HUES6 (cell line): Measurements from ENCODE around the gene SH3RF3.

Experiments
- H3K27ac ChIP-seq: 2 replicates; pipeline ENCODE4 v1.7.0; 2013; ENCODE audit warnings: low read depth, mild to moderate bottlenecking, low read length, inconsistent platforms
- H3K27me3 ChIP-seq: 2 replicates; pipeline ENCODE4 v1.6.1; 2013; ENCODE audit warnings: low read length; ENCODE audit not compliant: control insufficient read depth, insufficient read depth
- H3K36me3 ChIP-seq: 2 replicates; pipeline ENCODE4 v1.6.1; 2013; ENCODE audit warnings: low read length; ENCODE audit not compliant: control insufficient read depth, insufficient read depth
- H3K4me1 ChIP-seq: 2 replicates; pipeline ENCODE4 v1.6.1; 2013; ENCODE audit warnings: low read length; ENCODE audit not compliant: control insufficient read depth, insufficient read depth
- H3K4me3 ChIP-seq: 2 replicates; pipeline ENCODE4 v1.5.1; 2013; ENCODE audit warnings: low read depth, low read length
- H3K9ac ChIP-seq: one replicate; pipeline ENCODE4 v1.6.1; 2013; ENCODE audit warnings: mild to moderate bottlenecking, low read length
- H3K9me3 ChIP-seq: 2 replicates; pipeline ENCODE4 v1.6.1; 2013; ENCODE audit warnings: low read depth, low read length; ENCODE audit not compliant: control insufficient read depth, insufficient read depth

Gene SH3RF3

DNA sequence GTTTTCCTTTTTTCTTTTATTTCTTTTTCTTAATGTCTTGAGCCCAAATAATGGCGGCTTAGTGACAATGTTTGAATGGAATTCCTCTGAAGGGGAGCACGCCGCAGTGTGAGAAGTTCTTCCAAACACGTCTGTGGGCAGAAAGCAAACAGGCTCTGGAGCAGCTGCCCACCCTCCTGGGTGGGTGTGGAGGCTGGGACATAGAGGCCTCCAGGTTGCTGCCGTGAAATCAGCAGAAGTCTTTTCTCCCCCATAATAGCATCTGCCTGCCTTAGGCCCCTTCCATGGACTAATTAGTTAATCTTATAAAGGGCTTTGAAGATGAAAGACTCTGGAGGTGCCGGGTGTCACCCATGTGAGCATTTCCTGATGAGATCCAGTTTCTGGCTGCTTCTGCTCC is 213.9 kb downstream of the SH3RF3 start:
- H3K4me1 ChIP-seq = no peaks in the 10 kb centered on the region
- H3K36me3 ChIP-seq = no peaks in the 10 kb centered on the region
- H3K4me3 ChIP-seq = no peak overlapping the region
- H3K9ac ChIP-seq = no peak overlapping the region
- peaks cover 6% of the 10 kb centered on the region; the same call in 1 of the 2 replicates for H3K9me3 ChIP-seq
- no peaks in the 10 kb centered on the region for H3K27me3 ChIP-seq
- H3K27ac ChIP-seq = no peak overlapping the region

- Histone ChIP-seq H3K9ac (no peak overlapping the region), H3K4me3 (no peak overlapping the region), H3K4me1 (no peaks in the 10 kb centered on the region), H3K27me3 (no peaks in the 10 kb centered on the region), H3K27ac (no peak overlapping the region), H3K36me3 (no peaks in the 10 kb centered on the region), H3K9me3 (peaks cover 6% of the 10 kb centered on the region; the same call in 1 of the 2 replicates)
Measured at GRCh38 chr2:109343460-109343859, 214.5 kb downstream of the SH3RF3 start.

- H3K4me1 ChIP-seq = no peaks in the 10 kb centered on the region
Measured at GRCh38 chr2:109344270-109344805, 215.3 kb downstream of the SH3RF3 start.

DNA sequence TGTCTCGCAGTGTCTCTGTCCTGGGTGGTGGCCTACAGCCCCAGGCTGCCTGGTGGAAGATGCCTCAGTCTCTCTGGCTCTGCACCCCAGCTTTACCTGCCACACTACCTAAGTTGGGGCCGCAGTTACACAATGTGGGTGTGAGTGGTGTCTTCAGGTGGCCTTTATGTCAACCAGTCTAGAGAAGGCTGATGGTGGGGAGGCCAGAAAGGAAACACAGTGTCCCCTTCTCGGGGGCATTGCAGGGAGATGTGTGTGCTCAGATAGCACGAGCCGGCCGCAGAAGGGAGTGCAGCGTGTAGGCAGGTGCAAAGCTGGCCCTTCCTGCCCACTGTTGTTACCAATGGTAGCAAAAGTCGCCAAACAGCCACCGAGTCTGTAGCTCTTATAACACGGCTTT is 216.1 kb downstream of the SH3RF3 start:
- Histone ChIP-seq H3K27me3 (no peaks in the 10 kb centered on the region), H3K27ac (no peak overlapping the region), H3K9me3 (peaks cover 3% of the 10 kb centered on the region; the same call in 1 of the 2 replicates), H3K36me3 (no peaks in the 10 kb centered on the region), H3K4me3 (no peak overlapping the region), H3K4me1 (no peaks in the 10 kb centered on the region), H3K9ac (no peak overlapping the region)

More at GRCh38 chr2:109344270-109344805, 215.3 kb downstream of the SH3RF3 start:
- Histone ChIP-seq H3K4me3 (no peak overlapping the region), H3K27me3 (no peaks in the 10 kb centered on the region), H3K36me3 (no peaks in the 10 kb centered on the region), H3K27ac (no peak overlapping the region), H3K9me3 (peaks cover 6% of the 10 kb centered on the region; the same call in 1 of the 2 replicates), H3K9ac (no peak overlapping the region)

- Histone ChIP-seq H3K27me3 (no peaks in the 10 kb centered on the region), H3K4me1 (no peaks in the 10 kb centered on the region), H3K4me3 (no peak overlapping the region), H3K27ac (no peak overlapping the region), H3K9ac (no peak overlapping the region), H3K9me3 (no peaks in the 10 kb centered on the region), H3K36me3 (no peaks in the 10 kb centered on the region)
Measured at GRCh38 chr2:109345653-109346480, 216.9 kb downstream of the SH3RF3 start.

DNA sequence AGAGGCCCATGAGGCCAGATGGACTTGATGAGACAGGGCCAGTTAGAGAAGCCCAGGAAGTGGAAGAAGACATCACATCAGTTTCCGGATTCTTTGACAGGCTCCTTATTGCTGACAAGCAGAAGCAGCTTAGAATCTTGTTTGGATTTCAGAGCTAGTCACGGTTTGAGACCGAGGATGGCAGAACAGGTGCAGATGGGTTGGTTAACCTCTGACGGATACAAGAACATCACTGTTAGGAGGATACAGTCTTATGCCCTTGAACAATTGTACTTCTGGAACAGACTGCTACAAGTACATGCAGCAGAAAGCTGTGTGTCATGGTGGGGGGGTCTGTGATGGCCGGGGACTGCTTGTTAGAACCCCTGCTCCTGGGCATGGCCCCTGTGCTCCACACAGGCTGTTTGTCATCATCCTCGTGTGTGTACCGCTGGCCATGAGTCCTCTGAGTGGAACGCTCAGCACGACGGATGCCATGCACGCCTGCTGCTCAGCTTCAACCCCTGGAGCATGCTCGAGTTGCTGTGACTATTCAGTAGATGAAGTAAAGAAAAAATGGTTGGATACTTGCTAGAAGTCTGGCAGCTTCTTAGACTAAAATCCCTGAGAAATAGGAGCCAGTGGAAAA is 217.7 kb downstream of the SH3RF3 start:
- Histone ChIP-seq H3K4me1 (no peaks in the 10 kb centered on the region), H3K4me3 (no peak overlapping the region), H3K36me3 (no peaks in the 10 kb centered on the region), H3K27me3 (no peaks in the 10 kb centered on the region), H3K27ac (no peak overlapping the region), H3K9ac (no peak overlapping the region), H3K9me3 (no peaks in the 10 kb centered on the region)

DNA sequence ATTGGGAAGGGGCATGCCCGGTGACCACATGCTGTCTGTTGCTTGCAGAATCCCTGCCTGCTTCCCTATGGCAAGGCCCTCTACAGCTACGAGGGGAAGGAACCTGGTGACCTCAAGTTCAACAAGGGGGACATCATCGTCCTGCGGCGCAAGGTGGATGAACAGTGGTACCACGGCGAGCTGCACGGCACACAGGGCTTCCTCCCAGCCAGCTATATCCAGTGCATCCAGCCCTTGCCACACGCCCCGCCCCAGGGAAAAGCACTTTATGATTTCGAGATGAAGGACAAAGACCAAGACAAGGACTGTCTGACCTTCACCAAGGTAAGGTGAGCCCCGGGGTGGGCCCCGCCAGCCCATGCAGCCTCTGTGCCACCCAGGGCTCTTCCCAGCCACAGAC is 218.6 kb downstream of the SH3RF3 start:
- Histone ChIP-seq H3K4me1 (no peaks in the 10 kb centered on the region), H3K36me3 (no peaks in the 10 kb centered on the region), H3K9ac (no peak overlapping the region), H3K4me3 (no peak overlapping the region), H3K27me3 (no peaks in the 10 kb centered on the region), H3K9me3 (no peaks in the 10 kb centered on the region), H3K27ac (no peak overlapping the region)

- no peaks in the 10 kb centered on the region for H3K9me3 ChIP-seq
- no peaks in the 10 kb centered on the region for H3K27me3 ChIP-seq
- no peaks in the 10 kb centered on the region for H3K36me3 ChIP-seq
- H3K4me1 ChIP-seq = no peaks in the 10 kb centered on the region
- no peak overlapping the region for H3K4me3 ChIP-seq
- H3K27ac ChIP-seq = no peak overlapping the region
- no peak overlapping the region for H3K9ac ChIP-seq
Measured at GRCh38 chr2:109348190-109348589, 219.2 kb downstream of the SH3RF3 start.

DNA sequence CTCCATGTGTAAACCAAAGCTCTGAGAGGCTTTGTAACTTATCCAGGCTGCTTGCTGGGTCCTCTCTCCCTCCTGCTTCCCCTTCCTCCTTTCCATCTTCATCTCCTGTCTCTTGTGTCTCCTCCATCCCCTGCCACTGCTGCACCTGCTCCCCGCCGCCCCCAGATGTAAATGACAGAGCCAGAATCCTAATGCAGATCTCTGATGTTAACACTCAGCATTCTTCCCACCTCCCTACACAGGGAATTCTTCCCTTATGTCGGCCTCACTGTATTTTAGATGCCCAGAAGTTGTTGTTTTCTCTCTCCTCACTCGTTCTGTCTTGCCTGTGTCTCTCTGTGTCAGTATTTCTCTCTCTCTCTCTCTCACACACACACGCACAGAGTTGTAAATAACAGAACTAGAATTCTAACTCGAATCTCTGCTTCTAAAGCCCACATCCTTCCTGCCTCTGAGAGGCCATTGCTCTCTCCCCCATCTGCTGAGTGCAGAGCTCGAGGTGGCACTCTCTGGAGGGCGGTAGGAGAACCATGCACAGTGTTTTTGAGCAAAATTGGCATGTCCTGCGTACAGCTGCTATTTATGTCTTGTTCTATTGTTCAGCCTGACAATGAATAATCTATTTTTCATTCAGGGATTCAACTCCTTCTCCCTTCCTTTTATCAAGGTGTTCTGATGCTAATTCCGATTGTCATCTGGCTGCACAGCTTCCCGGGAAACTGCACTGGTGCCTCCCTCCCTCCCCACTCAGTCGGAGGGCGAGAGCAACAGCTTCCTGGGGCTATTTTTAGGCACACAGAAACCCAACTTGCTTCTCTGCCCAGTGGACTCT is 219.9 kb downstream of the SH3RF3 start:
- H3K27ac ChIP-seq = no peak overlapping the region

GRCh38 chr2:109349503-109350465 is 220.8 kb downstream of the SH3RF3 start:
- Histone ChIP-seq H3K36me3 (no peaks in the 10 kb centered on the region), H3K27me3 (no peaks in the 10 kb centered on the region), H3K9ac (no peak overlapping the region), H3K9me3 (no peaks in the 10 kb centered on the region), H3K4me3 (no peak overlapping the region), H3K27ac (no peak overlapping the region), H3K4me1 (no peaks in the 10 kb centered on the region)

More for the DNA sequence above, 219.9 kb downstream of the SH3RF3 start:
- no peaks in the 10 kb centered on the region for H3K36me3 ChIP-seq
- no peaks in the 10 kb centered on the region for H3K9me3 ChIP-seq
- H3K4me1 ChIP-seq = no peaks in the 10 kb centered on the region
- H3K4me3 ChIP-seq = no peak overlapping the region
- no peaks in the 10 kb centered on the region for H3K27me3 ChIP-seq
- no peak overlapping the region for H3K9ac ChIP-seq
